Neural cell (in vitro differentiated cells): ENCODE results near the gene TMEM245. TPM values are rescaled to one million over a fixed set of nuclear protein-coding genes. Genes with fewer than 3 reads are reported as not detected.

Experiments
- H2AFZ ChIP-seq: fragments of 200-600, 300-800 bp; sonication (generic), shearing (Covaris generic); 2 replicates; pipeline ENCODE4 v1.6.0; 2014; ENCODE audit warnings: low read depth, mild to moderate bottlenecking, antibody characterized with exemption, low read length, moderate library complexity
- H3F3A ChIP-seq: fragments of 200-600 bp; shearing (Covaris generic); 2 replicates; pipeline ENCODE4 v1.6.1; 2016; ENCODE audit warnings: mild to moderate bottlenecking, moderate library complexity, mixed read lengths, antibody characterized with exemption, low read length; ENCODE audit not compliant: insufficient read depth, poor library complexity, severe bottlenecking
- H3K27ac ChIP-seq: fragments of 200-600, 300-800 bp; sonication (generic), shearing (Covaris generic); 2 replicates; pipeline ENCODE4 v1.5.1; 2014; ENCODE audit warnings: mild to moderate bottlenecking, low read length, moderate library complexity
- H3K27me3 ChIP-seq: fragments of 300-800, 200-600 bp; sonication (generic), shearing (Covaris generic); 2 replicates; pipeline ENCODE4 v1.6.0; 2014; ENCODE audit warnings: mild to moderate bottlenecking, low read depth, low read length, moderate library complexity; ENCODE audit not compliant: insufficient read depth
- H3K36me3 ChIP-seq: fragments of 300-800, 200-600 bp; sonication (generic), shearing (Covaris generic); 2 replicates; pipeline ENCODE4 v1.5.1; 2014; ENCODE audit warnings: mild to moderate bottlenecking, antibody characterized with exemption, low read length, moderate library complexity; ENCODE audit not compliant: insufficient read depth
- H3K4me2 ChIP-seq: fragments of 300-800, 200-600 bp; sonication (generic), shearing (Covaris generic); 2 replicates; pipeline ENCODE4 v1.6.0; 2014; ENCODE audit warnings: mild to moderate bottlenecking, low read length
- H3K4me3 ChIP-seq: fragments of 300-800, 200-600 bp; sonication (generic), shearing (Covaris generic); 2 replicates; pipeline ENCODE4 v1.5.1; 2014; ENCODE audit warnings: mild to moderate bottlenecking, low read length, moderate library complexity
- H3K79me2 ChIP-seq: fragments of 200-600 bp; shearing (Covaris generic); replicated peaks from 2 replicates; pipeline ENCODE4 v1.6.0; 2014; ENCODE audit warnings: mild to moderate bottlenecking, low read length, moderate library complexity; ENCODE audit not compliant: insufficient read depth
- H3K9ac ChIP-seq: fragments of 300-800, 200-600 bp; sonication (generic), shearing (Covaris generic); 2 replicates; pipeline ENCODE4 v1.6.1; 2016; ENCODE audit warnings: mild to moderate bottlenecking, low read length, mixed read lengths
- H3K9me2 ChIP-seq: fragments of 200-600 bp; shearing (Covaris generic); 2 replicates; pipeline ENCODE4 v1.6.1; 2016; ENCODE audit warnings: mild to moderate bottlenecking, low read length, mixed read lengths; ENCODE audit not compliant: insufficient read depth
- H3K9me3 ChIP-seq: fragments of 200-600, 300-800 bp; sonication (generic), shearing (Covaris generic); 2 replicates; pipeline ENCODE4 v1.6.1; 2016; ENCODE audit warnings: mild to moderate bottlenecking, mixed run types, low read length, moderate library complexity, mixed read lengths
- H4K20me1 ChIP-seq: fragments of 200-600 bp; shearing (Covaris generic); 2 replicates; pipeline ENCODE4 v1.6.1; 2016; ENCODE audit warnings: mild to moderate bottlenecking, mixed run types; ENCODE audit not compliant: insufficient read depth
- CTCF ChIP-seq: fragments of 450-650 bp; IDR thresholded peaks from 2 replicates; pipeline ENCODE4 v1.5.1; 2014; ENCODE audit warnings: antibody characterized with exemption, mild to moderate bottlenecking, moderate library complexity; ENCODE audit not compliant: poor library complexity, severe bottlenecking
- EP300 ChIP-seq: fragments of 450-650 bp; conservative IDR thresholded peaks from 2 replicates; pipeline ENCODE4 v1.6.1; 2014; ENCODE audit warnings: antibody characterized with exemption, mild to moderate bottlenecking, moderate library complexity; ENCODE audit not compliant: poor library complexity, severe bottlenecking
- EZH2 ChIP-seq: fragments of 200-600, 300-800 bp; shearing (Covaris generic), sonication (generic); IDR thresholded peaks from 2 replicates; pipeline ENCODE4 v1.6.1; 2014; ENCODE audit warnings: antibody characterized with exemption, low read length, borderline replicate concordance, mild to moderate bottlenecking; ENCODE audit not compliant: insufficient read depth, poor library complexity, severe bottlenecking
- MXI1 ChIP-seq: fragments of 450-650 bp; conservative IDR thresholded peaks from 2 replicates; pipeline ENCODE4 v1.6.1; 2014; ENCODE audit warnings: antibody characterized with exemption, mild to moderate bottlenecking; ENCODE audit not compliant: poor library complexity, severe bottlenecking
- POLR2AphosphoS5 ChIP-seq: IDR thresholded peaks from 2 replicates; pipeline ENCODE4 v1.6.1; 2012
- RAD21 ChIP-seq: fragments of 450-650 bp; conservative IDR thresholded peaks from 2 replicates; pipeline ENCODE4 v1.6.1; 2014; ENCODE audit warnings: antibody characterized with exemption, mild to moderate bottlenecking, moderate library complexity
- REST ChIP-seq: IDR thresholded peaks from 2 replicates; pipeline ENCODE4 v1.6.1; 2012; ENCODE audit warnings: borderline replicate concordance
- SMC3 ChIP-seq: fragments of 450-650 bp; conservative IDR thresholded peaks from 2 replicates; pipeline ENCODE4 v1.6.1; 2014; ENCODE audit warnings: antibody characterized with exemption, mild to moderate bottlenecking, moderate library complexity; ENCODE audit not compliant: poor library complexity
- TAF1 ChIP-seq: IDR thresholded peaks from 2 replicates; pipeline ENCODE4 v1.6.1; 2012; ENCODE audit warnings: low read depth
- polyA plus RNA-seq: library from polyadenylated mRNA; depleted of rRNA; stranded (reverse); fragments of >200 nt; gene quantifications from 2 replicates; pipeline ENCODE4 v1.2.3, GENCODE V29; 2014

The TMEM245 gene
- polyA plus RNA-seq, 1 donor from 2014 or later, result 32.1 TPM

GRCh38 chr9:109115931-109116526 is 3.7 kb downstream of the TMEM245 start:
- Histone ChIP-seq H3K27ac (no peak overlapping the region), H3K4me2 (no peak overlapping the region), H4K20me1 (no peaks in the 10 kb centered on the region), H2AFZ (no peak overlapping the region), H3K36me3 (no peaks in the 10 kb centered on the region), H3K9me3 (no peaks in the 10 kb centered on the region), H3K27me3 (no peaks in the 10 kb centered on the region), H3K4me3 (no peak overlapping the region), H3K9ac (no peak overlapping the region), H3K9me2 (no peaks in the 10 kb centered on the region), H3F3A (no peaks in the 10 kb centered on the region), H3K79me2 (peaks cover 58% of the 10 kb centered on the region)
- TF ChIP-seq REST (no peak), EP300 (no peak), SMC3 (no peak), RAD21 (no peak), CTCF (no peak), TAF1 (no peak), EZH2 (no peak), POLR2AphosphoS5 (no peak), MXI1 (no peak)

GRCh38 chr9:109114670-109115069 is 5.1 kb downstream of the TMEM245 start:
- Histone ChIP-seq H3F3A (no peaks in the 10 kb centered on the region), H3K36me3 (no peaks in the 10 kb centered on the region), H3K9me2 (no peaks in the 10 kb centered on the region), H3K9ac (no peak overlapping the region), H4K20me1 (no peaks in the 10 kb centered on the region), H3K27me3 (no peaks in the 10 kb centered on the region), H3K27ac (no peak overlapping the region), H3K4me3 (no peak overlapping the region), H3K9me3 (no peaks in the 10 kb centered on the region), H3K4me2 (no peak overlapping the region), H2AFZ (no peak overlapping the region), H3K79me2 (peaks cover 71% of the 10 kb centered on the region)
- TF ChIP-seq REST (no peak), CTCF (no peak), EP300 (no peak), POLR2AphosphoS5 (no peak), EZH2 (no peak), SMC3 (no peak), RAD21 (no peak), MXI1 (no peak), TAF1 (no peak)
